Liver (tissue), 9 donors: ENCODE data around the gene PYCARD. TPM values are rescaled to one million over a fixed set of nuclear protein-coding genes. Genes with fewer than 3 reads are reported as not detected.

Source experiments
- DNase-seq: peaks from one replicate; pipeline ENCODE4 v3.0.0-alpha.2; 2017; ENCODE audit warnings: low spot score
- H3K27ac ChIP-seq, 2 donors: one replicate each; pipeline ENCODE4 v1.7.0; 2013; ENCODE audit warnings: inconsistent platforms in 2 of 2, low read length in 2 of 2, control low read depth in 1 of 2, low read depth in 1 of 2, mild to moderate bottlenecking in 1 of 2
- H3K27me3 ChIP-seq, 4 donors: one replicate each; pipeline versions ENCODE4 v1.6.1 to v1.7.0; 2013; ENCODE audit warnings: low read length in 3 of 4, inconsistent platforms in 1 of 4, mild to moderate bottlenecking in 1 of 4, moderate library complexity in 1 of 4; ENCODE audit not compliant: control insufficient read depth in 4 of 4, insufficient read depth in 4 of 4
- H3K36me3 ChIP-seq, 4 donors: one replicate each; pipeline versions ENCODE4 v1.6.1 to v1.7.0; 2013; ENCODE audit warnings: low read length in 3 of 4, mild to moderate bottlenecking in 3 of 4, low read depth in 1 of 4, moderate library complexity in 1 of 4; ENCODE audit not compliant: control insufficient read depth in 4 of 4, insufficient read depth in 3 of 4
- H3K4me1 ChIP-seq, 4 donors: one replicate each; pipeline versions ENCODE4 v1.6.1 to v1.7.0; 2013; ENCODE audit warnings: low read length in 3 of 4, mild to moderate bottlenecking in 3 of 4, moderate library complexity in 1 of 4; ENCODE audit not compliant: control insufficient read depth in 4 of 4, insufficient read depth in 4 of 4
- H3K4me3 ChIP-seq, 3 donors: one replicate each; pipeline versions ENCODE4 v1.6.1 to v1.7.0; 2013; ENCODE audit warnings: low read length in 3 of 3, control low read depth in 1 of 3, low read depth in 1 of 3, mild to moderate bottlenecking in 1 of 3
- H3K9ac ChIP-seq, 2 donors: one replicate each; pipeline ENCODE4 v1.7.0; 2013; ENCODE audit warnings: low read length in 2 of 2, mild to moderate bottlenecking in 2 of 2, moderate library complexity in 2 of 2, control low read depth in 1 of 2, low read depth in 1 of 2
- H3K9me3 ChIP-seq, 4 donors: one replicate each; pipeline versions ENCODE4 v1.6.1 to v1.7.0; 2013; ENCODE audit warnings: low read length in 3 of 4; ENCODE audit not compliant: control insufficient read depth in 4 of 4
- ATF3 ChIP-seq: IDR thresholded peaks from 2 replicates; pipeline ENCODE4 v1.6.1; 2016; ENCODE audit warnings: antibody characterized with exemption
- EGR1 ChIP-seq, 2 donors: IDR thresholded peaks; 2 replicates each; pipeline ENCODE4 v1.6.1; 2016 to 2018; ENCODE audit warnings: antibody characterized with exemption in 2 of 2, low read depth in 2 of 2
- FOXA1 ChIP-seq: IDR thresholded peaks from 2 replicates; pipeline ENCODE4 v1.6.1; 2016; ENCODE audit warnings: antibody characterized with exemption
- GABPA ChIP-seq, 2 donors: IDR thresholded peaks in 1 of 2; conservative IDR thresholded peaks in 1 of 2; 2 replicates each; pipeline ENCODE4 v1.6.1; 2016; ENCODE audit warnings: antibody characterized with exemption in 2 of 2, mild to moderate bottlenecking in 1 of 2, moderate library complexity in 1 of 2
- HNF4A ChIP-seq, 2 donors: conservative IDR thresholded peaks; 2 replicates each; pipeline ENCODE4 v1.6.1; 2016; ENCODE audit warnings: antibody characterized with exemption in 2 of 2, mild to moderate bottlenecking in 2 of 2
- HNF4G ChIP-seq: IDR thresholded peaks from 2 replicates; pipeline ENCODE4 v1.6.1; 2016; ENCODE audit warnings: antibody characterized with exemption
- MAX ChIP-seq: IDR thresholded peaks from 2 replicates; pipeline ENCODE4 v1.6.1; 2016; ENCODE audit warnings: antibody characterized with exemption
- NR2F2 ChIP-seq: IDR thresholded peaks from 2 replicates; pipeline ENCODE4 v1.6.1; 2016; ENCODE audit warnings: antibody characterized with exemption
- REST ChIP-seq: IDR thresholded peaks from 2 replicates; pipeline ENCODE4 v1.6.1; 2016; ENCODE audit warnings: antibody characterized with exemption, mild to moderate bottlenecking
- RXRA ChIP-seq, 2 donors: IDR thresholded peaks; 2 replicates each; pipeline ENCODE4 v1.6.1; 2017 to 2018; ENCODE audit warnings: antibody characterized with exemption in 2 of 2, mild to moderate bottlenecking in 1 of 2
- SP1 ChIP-seq: IDR thresholded peaks from 2 replicates; pipeline ENCODE4 v1.6.1; 2018; ENCODE audit warnings: antibody characterized with exemption, mild to moderate bottlenecking
- TAF1 ChIP-seq: conservative IDR thresholded peaks from 2 replicates; pipeline ENCODE4 v1.6.1; 2016; ENCODE audit warnings: antibody characterized with exemption, mild to moderate bottlenecking
- YY1 ChIP-seq: IDR thresholded peaks from 2 replicates; pipeline ENCODE4 v1.6.1; 2016; ENCODE audit warnings: antibody characterized with exemption, mild to moderate bottlenecking
- ZBTB33 ChIP-seq: IDR thresholded peaks from 2 replicates; pipeline ENCODE4 v1.6.1; 2016; ENCODE audit warnings: antibody characterized with exemption
- whole genome bisulfite sequencing: extraction: QIAGEN DNeasy Blood & Tissue Kit; methylation state at CpG from one replicate; pipeline ENCODE4 v1.1.7; 2013; 5-methylcytosine and 5-hydroxymethylcytosine counted together
- polyA plus RNA-seq, 2 donors: library from polyadenylated mRNA; stranded (reverse) in 1 of 2; unstranded in 1 of 2; fragments of 200-250 nt in 1 of 2; fragments of >200 nt in 1 of 2; fragmentation: Nextera tagmentation in 1 of 2; extraction: Ambion mirVana in 1 of 2; gene quantifications; one replicate each; pipeline versions ENCODE4 v1.2.1 to v1.2.3, GENCODE V29; 2013 to 2015
- total RNA-seq, 2 donors: library from RNA; depleted of rRNA; stranded (reverse); fragments of >200 nt; gene quantifications; one replicate each; pipeline ENCODE4 v1.2.3, GENCODE V29; 2014
- donor health status: healthy.
- donor health status: healthy.
- donor health status: healthy.
- donor health status: healthy.
- donor health status: healthy.

PYCARD gene
- total and polyA plus RNA-seq, 4 donors: 6.7 to 35.9 (median 10.8) TPM

GRCh38 chr16:31181102-31181830 lies 21.3 kb downstream of the PYCARD start:
- H3K36me3 ChIP-seq: peaks cover 8 to 32% (median 29%) of the 10 kb centered on the region in 4 donors
- no peaks in the 10 kb centered on the region for H3K9me3 ChIP-seq
- H3K27ac ChIP-seq: peak overlapping the region; percentile 93 to 98
- 15% methylated on average over 31 of the region's 31 CpGs for WGBS
- no peaks in the 10 kb centered on the region for H3K27me3 ChIP-seq
- peaks cover 7 to 37% (median 27%) of the 10 kb centered on the region in 4 donors for H3K4me1 ChIP-seq
- peak overlapping the region; percentile 78 to 96 (median 90) for H3K4me3 ChIP-seq
- peak overlapping the region; percentile 49 to 75 for H3K9ac ChIP-seq
- peak; percentile 50 for DNase-seq
- no peak for TF ChIP-seq TAF1
- TF ChIP-seq RXRA (IDR thresholded peaks at IDR 0.05): no peak
- TF ChIP-seq NR2F2: no peak
- no peak for TF ChIP-seq FOXA1
- TF ChIP-seq EGR1 (IDR thresholded peaks at IDR 0.05; ENCODE audit: low read depth in 2 of 2): no peak
- no peak for TF ChIP-seq ATF3
- no peak for TF ChIP-seq GABPA (IDR thresholded peaks at IDR 0.05 in 1 of 2, conservative IDR thresholded peaks at IDR 0.05 in 1 of 2)
- TF ChIP-seq SP1: no peak
- TF ChIP-seq MAX: no peak
- no peak for TF ChIP-seq HNF4G
- TF ChIP-seq REST: no peak

- WGBS: under 1% methylated on average over 69 of the region's 69 CpGs
- DNase-seq: peak; percentile 94
- Histone ChIP-seq H3K4me1 (peaks cover 7 to 34% (median 27%) of the 10 kb centered on the region in 4 donors), H3K9me3 (no peaks in the 10 kb centered on the region), H3K4me3 (peak within 1 kb of the TSS; percentile 82 to 96 (median 90)), H3K9ac (peak within 1 kb of the TSS; percentile 75 to 88), H3K36me3 (peaks cover 5 to 19% (median 16%) of the 10 kb centered on the region in 4 donors), H3K27me3 (no peaks in the 10 kb centered on the region), H3K27ac (peak within 1 kb of the TSS; percentile 93 to 98)
- TF ChIP-seq ZBTB33: no peak
- TF ChIP-seq SP1: peak; percentile 84
- TF ChIP-seq REST: peak; percentile 97
- peak; percentile 100 for TF ChIP-seq EGR1 (IDR thresholded peaks at IDR 0.05; ENCODE audit: low read depth in 2 of 2)
- TF ChIP-seq MAX: peak; percentile 72
- TF ChIP-seq YY1: peak; percentile 98
- TF ChIP-seq HNF4A (conservative IDR thresholded peaks at IDR 0.05): no peak
- peak; percentile 100 for TF ChIP-seq TAF1
- no peak for TF ChIP-seq NR2F2
- TF ChIP-seq ATF3: peak; percentile 38
Measured at GRCh38 chr16:31179747-31180459, 22.7 kb downstream of the PYCARD start, which contains the start of gene FUS. FUS (plus strand) TSS chr16:31180139; CDS start chr16:31180215, 76 bp downstream.
